ENCODE measurements around the gene HS6ST1.

Gene HS6ST1

DNA sequence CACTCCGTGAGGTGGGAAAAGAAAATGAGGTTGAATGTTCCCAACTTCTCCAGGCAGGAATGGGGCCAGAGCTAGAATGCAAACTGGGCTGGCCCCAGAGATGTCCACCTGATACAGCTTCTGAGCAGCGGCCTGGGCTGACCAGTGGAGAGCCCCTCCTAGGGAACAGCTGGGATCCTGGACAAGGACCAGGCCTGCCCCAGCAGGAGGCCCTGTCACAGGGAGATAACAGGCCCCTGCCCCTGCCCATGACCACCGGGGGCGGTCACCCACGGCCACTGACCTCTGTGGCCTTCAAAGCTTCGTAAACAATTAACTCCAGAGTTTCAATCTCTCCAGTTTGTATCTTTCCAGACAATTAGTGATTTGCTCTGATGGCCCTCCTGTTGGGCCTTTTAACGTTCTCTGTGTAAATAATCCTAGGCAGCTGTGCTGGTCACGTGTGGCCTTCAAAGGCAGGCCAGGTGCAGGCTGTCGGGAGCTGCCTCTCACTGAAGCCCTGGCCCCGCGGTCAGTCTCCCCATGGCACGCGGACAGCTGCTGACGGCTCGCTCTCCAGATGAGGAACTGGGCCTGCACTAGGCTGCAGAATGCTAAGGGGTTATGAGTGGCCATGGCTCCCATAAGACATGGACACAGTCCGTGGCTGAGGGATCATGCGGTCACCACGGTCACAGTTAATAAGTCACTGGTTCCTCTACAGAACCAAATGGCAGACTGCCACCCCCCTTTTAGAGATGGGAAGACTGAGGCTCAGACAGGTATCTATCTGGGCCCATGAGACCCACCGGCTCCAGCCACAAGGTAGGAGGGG lies 9.2 kb downstream of the HS6ST1 start:
- no peak for DNase-seq

GRCh38 chr2:128308889-128309279 lies 9.8 kb downstream of the HS6ST1 start:
- no peak for DNase-seq

- peak; percentile 21 for DNase-seq
Measured at GRCh38 chr2:128308284-128308731, 10.4 kb downstream of the HS6ST1 start.

DNA sequence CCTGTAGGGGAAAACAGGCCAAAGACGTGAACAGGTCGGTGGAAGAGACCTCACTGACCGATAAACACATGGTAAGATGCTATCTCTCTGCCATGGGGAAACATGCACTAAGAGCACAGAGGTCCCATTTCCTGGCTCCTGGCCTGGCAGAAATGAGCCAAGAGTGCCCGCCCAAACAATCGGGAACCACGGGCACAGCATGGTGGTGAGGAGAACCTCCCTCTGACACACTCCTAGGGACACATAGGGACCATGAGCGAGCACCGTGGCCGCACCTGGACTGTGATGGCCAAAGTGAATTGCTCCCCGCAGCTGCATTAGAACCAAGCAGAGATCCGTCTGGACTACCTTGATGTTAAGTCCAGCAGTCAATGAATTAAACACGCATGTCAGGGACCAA lies 11.1 kb downstream of the HS6ST1 start:
- DNase-seq: no peak

DNA sequence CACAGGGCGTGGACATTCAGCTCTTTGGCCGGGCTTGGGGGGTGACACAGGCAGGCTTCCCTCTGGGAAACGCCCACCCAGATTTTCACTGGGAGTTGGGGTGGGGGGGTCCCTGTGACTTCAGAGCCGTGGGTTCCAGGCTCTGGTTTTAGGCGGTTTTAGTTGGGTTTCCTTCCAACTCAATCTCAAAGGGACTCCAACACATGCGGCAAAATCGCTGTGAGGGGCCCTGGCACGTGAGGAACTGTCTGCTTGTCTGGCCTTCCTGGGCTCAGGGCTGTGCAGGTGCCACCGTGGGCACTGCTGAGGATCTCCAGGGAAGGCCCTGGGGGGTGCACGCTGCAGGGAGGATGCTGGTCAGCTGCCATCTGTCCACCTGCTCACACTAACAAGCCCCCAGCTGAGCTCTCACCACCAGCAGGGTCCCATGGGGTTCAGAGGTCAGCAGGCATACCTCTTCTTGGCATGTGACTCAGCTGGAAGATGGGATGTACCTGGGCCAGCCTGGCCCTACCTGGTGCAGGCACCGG lies 11.7 kb downstream of the HS6ST1 start:
- DNase-seq: no peak

GRCh38 chr2:128306081-128306930 lies 12.4 kb downstream of the HS6ST1 start:
- DNase-seq: peak; percentile 15

DNA sequence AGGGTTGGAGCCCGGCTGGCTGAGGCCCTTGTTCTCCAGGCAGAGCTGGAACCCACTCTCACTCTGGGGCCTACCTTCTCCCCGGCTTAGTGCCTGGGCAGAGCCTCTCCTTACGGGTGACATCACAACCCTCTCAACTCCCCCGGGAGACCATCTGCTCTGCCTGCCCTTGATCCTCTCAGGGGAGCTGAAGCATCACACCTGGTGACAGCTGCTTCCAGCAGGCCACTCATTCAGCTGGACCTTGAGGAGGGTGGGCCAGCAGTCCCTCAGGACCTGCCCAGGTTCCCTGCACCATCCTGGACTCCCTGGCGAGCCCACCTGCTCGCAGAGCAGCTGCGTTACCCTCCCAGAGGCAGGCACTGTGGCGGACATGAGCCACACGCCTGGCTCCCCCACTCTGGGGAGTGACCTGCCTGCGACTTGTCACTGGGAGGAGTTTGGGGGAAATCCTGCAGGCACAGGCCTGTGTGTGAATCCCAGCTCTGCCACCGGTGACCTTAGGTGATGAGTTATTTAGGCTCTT lies 13.1 kb downstream of the HS6ST1 start:
- DNase-seq: no peak

DNA sequence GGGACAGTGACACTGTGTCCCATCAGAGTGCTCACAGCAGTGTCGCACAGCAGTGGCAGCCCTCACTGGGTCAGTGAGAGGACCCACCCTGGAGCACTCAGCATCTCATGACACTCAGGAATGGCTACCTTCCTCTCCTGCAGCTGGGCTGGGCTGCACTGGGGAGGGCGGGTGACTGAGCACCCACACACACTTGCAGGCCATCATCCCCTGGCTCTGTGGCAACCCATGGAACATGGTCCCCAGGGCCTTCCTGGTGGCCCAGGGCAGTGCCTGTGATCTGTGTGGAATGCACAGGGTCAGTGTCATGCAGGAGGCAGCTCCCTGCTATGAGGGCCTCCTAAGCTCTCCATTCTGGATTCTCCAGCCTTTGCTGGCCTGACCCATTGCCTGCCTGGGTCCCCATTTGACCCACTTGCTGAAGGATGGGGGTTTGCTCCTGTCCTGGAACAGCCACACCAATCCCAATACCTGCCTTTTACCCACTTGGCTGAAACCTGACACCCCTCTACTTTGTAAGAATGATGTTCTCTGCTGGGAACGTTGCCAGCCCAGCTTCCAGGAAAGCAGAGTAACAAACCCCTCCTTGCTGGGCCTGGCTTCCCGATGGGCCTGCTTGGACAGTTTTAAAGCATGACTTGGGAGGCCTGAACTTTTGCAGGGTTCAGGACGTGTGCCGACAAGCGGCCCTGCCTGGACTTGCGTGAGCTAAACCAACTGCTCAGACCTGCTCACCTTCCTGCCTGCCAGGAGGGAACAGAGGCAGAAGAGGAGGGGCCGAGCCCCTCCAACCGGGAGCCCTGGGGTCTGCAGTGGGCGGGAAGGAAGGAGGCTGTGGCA lies 13.7 kb downstream of the HS6ST1 start:
- DNase-seq: peak; percentile 62

DNA sequence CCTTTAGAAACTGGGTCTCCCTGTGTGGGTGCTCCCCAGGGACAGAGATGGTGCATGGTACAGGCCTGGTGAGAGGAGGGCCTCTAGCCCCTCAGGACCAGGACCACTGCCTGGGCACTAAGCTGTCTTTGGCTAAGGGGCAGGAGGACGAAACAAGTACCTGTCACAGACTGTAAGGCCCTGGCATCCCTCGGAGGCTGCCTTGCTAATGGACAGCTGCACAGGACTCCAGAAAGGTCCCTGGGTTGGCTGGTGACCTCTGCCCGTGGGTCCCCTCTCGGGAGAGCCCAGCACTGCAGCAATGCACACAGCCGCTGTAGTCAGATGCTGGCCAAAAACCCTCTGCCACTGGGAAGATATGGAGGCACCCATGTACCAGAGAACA lies 14.3 kb downstream of the HS6ST1 start:
- DNase-seq: no peak

DNA sequence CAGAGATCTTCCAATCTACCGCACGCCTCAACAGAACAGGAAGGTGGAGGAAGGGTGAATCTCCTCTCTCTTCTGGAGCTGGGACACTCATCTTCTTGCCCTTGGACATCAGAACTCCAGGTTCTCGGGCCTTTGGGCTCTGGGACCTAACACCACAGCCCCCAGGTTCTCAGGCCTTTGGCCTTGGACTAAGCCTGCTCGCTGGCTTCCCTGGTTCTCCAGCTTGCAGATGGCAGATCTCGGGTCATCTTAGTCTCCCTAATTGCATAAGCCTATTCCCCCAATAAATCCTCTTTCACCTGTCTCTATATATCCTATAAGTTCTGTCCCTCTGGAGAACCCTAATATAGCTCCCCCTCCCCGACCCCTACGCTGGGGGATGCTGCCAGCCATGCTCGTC lies 14.8 kb downstream of the HS6ST1 start:
- no peak for DNase-seq

DNA sequence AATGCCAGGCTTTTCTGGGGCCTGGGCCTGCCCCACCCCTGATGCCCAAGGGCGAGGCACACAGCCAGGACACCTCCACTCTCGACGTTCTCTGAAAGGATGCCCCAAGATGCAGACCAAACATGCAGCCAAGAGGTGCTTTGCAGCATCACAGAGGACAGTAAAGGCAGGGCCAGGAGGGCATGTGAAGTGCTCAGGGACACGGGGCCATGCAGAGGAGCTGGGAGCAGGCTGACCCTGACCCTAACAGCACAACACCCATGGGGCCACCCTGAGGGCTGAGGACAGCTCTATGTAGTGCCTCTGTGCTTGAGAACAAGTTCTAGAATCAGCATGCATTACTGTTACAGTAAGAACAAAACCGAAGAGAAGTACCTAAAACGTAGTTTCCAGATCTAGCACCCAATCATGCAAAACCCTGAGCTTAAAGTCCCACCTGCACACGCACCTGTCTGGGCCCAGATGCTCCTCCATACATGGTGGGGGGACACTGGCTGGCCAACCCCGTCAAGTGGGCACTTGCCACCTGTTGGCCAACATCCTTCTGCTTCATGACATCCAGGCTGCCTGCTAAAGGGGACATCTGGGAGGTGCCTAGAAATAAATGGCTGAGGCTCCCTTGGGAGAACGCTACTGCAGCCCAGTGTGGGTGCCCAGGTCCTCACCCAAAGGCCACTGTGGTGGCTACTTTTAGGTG lies 15.4 kb downstream of the HS6ST1 start:
- DNase-seq: no peak

DNA sequence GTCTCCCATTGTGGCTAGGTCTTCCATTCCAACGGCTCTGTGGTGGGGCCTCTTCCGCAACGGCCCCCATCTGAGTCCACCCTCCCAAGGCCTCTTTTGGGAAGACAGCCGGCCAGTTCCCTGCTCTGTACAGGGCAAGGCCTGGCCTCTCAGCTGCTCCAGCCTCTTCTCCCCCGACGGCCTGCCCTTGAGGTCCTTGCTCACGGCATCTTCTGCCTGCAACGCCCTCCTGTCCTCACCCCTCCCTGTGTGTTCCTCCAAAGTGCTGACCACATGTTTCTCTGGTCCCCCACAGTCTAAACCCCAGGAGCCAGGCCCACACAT lies 16.0 kb downstream of the HS6ST1 start:
- DNase-seq: no peak

DNA sequence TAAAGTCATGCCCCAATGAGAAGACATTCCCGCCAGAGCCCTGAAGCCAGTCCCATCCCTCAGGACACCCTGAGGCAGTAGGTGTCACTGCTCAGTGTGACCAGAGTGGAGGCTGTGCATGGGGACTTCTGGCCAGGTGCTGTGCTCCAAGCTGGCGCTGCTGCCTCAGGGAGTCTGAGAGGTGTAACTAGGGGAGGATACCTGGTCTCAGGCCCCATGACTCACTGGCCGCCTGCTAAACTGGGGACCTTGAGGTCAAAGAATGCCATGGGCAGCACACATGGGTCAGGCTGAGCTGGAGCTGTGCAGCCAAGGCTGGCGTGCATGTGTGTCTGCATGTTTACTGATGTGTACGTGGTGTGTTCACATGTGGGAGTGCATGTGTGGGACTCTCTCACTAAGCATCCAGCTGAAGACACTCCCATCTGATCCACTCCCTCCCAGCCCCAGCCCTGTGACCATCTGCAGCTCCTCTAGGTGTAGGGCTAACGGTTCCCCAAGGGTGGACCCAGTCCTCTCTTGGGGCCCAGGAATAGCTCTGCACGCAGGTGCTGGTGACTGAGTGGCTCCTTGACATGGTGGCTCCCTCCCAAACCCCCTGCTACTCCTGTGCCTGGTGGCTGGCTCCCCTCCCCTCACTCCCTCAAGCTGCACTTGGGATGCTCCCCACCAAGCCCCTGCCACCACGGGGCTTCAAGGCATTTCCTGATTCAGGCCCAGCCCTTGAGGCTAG lies 16.5 kb downstream of the HS6ST1 start:
- DNase-seq: no peak

DNA sequence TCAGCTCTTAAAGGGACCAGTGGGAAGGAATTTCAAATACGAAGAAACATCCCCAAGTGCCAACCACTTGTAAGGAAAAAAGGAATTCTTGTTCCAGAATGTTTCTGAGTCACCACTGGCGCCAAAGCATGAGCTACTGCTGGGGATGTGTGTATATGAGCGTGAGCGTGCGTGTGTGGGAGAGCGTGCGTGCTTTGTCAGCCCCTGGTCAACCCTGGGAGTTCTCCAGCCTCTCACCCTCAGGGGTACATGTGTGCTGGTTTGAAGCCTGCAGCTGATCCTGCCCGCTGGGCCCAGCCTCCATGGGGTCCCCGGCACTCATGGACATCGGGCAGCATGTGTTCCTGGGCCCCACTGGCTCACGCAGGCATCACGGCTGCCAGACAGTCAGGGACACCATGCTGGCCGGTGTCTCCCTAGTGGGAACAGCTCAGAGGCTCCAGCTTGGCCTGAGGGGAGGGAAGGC lies 17.1 kb downstream of the HS6ST1 start:
- DNase-seq: peak; percentile 32

DNA sequence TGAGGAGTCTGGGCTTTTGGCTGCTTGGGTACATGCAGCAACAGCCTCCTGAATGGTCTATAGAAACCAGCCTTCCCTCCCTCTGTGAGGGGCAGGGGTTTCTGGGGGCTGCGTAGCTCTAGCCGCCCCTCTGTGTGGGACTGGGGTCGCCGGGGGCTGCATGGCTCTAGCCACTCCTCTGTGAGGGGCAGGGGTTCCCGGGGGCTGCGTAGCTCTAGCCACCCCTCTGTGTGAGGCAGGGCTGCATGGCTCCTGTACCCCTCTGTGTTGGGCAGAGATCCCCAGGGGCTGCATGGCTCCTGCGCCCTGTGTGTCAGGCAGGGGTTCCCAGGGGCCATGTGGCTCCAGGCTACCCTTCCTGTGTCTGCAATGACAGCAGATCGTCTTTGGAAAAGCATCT lies 17.6 kb downstream of the HS6ST1 start:
- DNase-seq: no peak

GRCh38 chr2:128300151-128301020 lies 18.3 kb downstream of the HS6ST1 start:
- no peak for DNase-seq

- no peak for DNase-seq
Measured at GRCh38 chr2:128299628-128300027, 19.0 kb downstream of the HS6ST1 start.

DNA sequence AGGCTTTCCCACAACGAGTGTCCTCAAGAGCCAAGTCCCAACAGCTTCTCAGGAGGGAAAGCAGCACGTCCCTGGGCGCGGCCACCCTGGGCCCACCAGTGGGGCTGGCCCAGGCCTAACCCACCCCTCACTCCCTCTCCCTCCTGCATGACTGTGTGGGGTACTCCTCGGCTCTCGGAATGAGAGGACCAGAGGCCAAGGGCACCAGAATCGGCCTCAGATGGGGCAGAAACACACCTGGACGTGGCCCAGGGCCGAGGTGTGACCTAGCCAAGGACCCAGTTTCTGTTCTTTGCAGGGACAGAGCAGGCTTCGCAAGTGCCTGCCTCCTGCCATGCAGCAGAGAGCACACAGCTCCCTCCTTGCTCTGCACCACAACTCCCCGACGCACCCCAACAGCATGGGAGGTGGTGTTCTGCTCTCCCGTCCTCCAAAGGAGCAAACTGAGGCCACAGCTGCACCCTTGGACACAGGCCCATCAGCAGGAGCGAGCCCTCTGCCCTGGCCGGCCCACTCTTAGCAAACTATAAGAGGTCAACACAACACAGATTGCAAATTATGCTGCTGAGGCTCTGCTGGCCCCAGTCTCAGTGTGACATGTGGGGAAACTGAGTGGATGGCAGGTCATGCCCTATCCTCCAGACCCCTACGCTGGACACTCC lies 19.7 kb downstream of the HS6ST1 start:
- DNase-seq: no peak

GRCh38 chr2:128298286-128298685 lies 20.4 kb downstream of the HS6ST1 start:
- DNase-seq: no peak

All from midbrain (tissue), 1 donor.